ENCODE data around the gene CDH13. TPM values are rescaled to one million over a fixed set of nuclear protein-coding genes. Genes with fewer than 3 reads are reported as not detected.

Gene CDH13
- total and polyA plus RNA-seq, 8 donors, result 0.12 to 21.4 (median 1.7) TPM; not detected in 1

DNA sequence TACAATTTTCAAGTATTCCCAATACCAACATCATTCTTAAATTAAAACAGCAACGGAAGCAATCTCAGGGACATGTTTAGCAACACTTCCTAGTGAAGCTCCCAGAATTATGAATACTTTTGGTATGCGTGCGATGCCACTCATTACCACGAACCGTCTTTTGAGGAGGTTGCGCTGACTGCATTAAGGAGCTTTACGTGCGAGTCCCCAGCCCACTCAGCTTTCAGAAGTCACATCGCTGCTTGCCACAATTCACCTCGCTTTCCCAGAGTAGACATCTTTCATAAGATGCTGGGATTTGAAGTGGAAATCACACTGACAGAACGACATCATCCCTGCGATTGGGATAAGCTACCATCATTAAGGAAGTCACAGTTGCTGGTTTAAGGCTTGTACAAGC lies 739.5 kb downstream of the CDH13 start:
- intact Hi-C loops (cut with DNase I; ENCODE audit: low total_unique reads), result no loop called here
- Histone ChIP-seq H3K36me3 (no peaks in the 10 kb centered on the region), H3K27me3 (peaks cover 0 to 5% (median 0%) of the 10 kb centered on the region in 3 donors), H3K4me1 (no peaks in the 10 kb centered on the region), H3K27ac (no peak overlapping the region), H3K4me3 (no peak overlapping the region), H3K9me3 (no peaks in the 10 kb centered on the region)
- no peak for TF ChIP-seq EP300 (IDR thresholded peaks at IDR 0.05)
- no peak for TF ChIP-seq POLR2A (IDR thresholded peaks at IDR 0.05)
- TF ChIP-seq CTCF (IDR thresholded peaks at IDR 0.05), result no peak
- no peak for TF ChIP-seq POLR2AphosphoS5 (IDR thresholded peaks at IDR 0.05)
- WGBS, 5 donors, result 88 to 94% (median 91%) methylated on average over 12 of the region's 12 CpGs
- DNase-seq, result no peak

DNA sequence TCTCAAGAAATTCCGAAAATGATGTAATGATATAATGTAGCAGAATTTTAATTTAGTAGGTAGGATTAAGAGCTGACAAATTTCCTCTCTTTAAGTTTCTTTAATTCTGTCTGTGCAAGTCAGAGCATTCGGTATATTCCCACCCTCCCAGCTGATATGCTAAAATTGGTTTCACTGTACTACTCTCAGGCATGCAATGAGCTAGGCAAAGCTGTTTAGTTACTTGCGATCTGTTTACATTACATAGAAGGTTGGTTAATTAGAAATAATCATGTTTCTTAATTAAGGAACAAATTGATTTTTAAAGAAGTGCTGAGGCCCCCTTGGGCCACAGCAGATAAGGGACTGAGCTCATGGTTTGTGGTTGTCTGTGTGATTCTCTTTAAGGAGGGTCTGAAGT lies 748.2 kb downstream of the CDH13 start:
- WGBS, 5 donors, result 69 to 80% (median 76%) methylated on average over 3 of the region's 3 CpGs
- intact Hi-C loops (cut with DNase I; ENCODE audit: low total_unique reads), result no loop called here

DNA sequence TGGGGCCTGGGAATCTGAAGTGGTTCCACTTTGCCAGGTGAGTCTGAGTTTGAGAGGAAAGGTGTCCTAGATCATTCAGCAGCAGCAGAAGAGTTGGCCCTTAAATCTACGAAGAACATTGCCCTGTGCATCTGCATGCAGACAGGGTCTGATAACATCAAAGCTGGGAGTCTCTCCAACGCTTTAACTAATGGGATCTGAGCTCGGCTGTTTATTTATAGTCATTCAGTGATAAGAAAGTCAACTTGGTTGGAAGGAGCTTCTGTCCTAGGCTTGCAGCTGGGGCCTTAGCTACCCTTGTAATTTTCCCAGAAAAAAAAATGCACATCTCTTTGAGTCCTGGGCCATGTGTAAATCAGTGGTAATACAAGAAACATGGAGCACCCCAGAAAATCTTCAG lies 763.0 kb downstream of the CDH13 start:
- no peak for DNase-seq
- intact Hi-C loops (cut with DNase I; ENCODE audit: low total_unique reads), result no loop called here
- Histone ChIP-seq H3K4me3 (no peak overlapping the region), H3K27ac (no peak overlapping the region), H3K4me1 (no peaks in the 10 kb centered on the region), H3K36me3 (no peaks in the 10 kb centered on the region), H3K9me3 (peaks cover 0 to 3% (median 0%) of the 10 kb centered on the region in 4 donors), H3K27me3 (no peaks in the 10 kb centered on the region)
- TF ChIP-seq POLR2AphosphoS5 (IDR thresholded peaks at IDR 0.05) (no peak), CTCF (IDR thresholded peaks at IDR 0.05) (no peak), EP300 (IDR thresholded peaks at IDR 0.05) (no peak)
- WGBS, 5 donors, result 16 to 23% (median 17%) methylated on average over 3 of the region's 3 CpGs

More for the DNA sequence above, 748.2 kb downstream of the CDH13 start:
- Histone ChIP-seq H3K4me3 (no peak overlapping the region), H3K27me3 (no peaks in the 10 kb centered on the region), H3K9me3 (no peaks in the 10 kb centered on the region), H3K4me1 (no peaks in the 10 kb centered on the region), H3K36me3 (no peaks in the 10 kb centered on the region), H3K27ac (no peak overlapping the region)
- TF ChIP-seq CTCF (IDR thresholded peaks at IDR 0.05) (no peak), POLR2A (IDR thresholded peaks at IDR 0.05) (no peak), EP300 (IDR thresholded peaks at IDR 0.05) (no peak), POLR2AphosphoS5 (IDR thresholded peaks at IDR 0.05) (no peak)
- DNase-seq, result no peak

DNA sequence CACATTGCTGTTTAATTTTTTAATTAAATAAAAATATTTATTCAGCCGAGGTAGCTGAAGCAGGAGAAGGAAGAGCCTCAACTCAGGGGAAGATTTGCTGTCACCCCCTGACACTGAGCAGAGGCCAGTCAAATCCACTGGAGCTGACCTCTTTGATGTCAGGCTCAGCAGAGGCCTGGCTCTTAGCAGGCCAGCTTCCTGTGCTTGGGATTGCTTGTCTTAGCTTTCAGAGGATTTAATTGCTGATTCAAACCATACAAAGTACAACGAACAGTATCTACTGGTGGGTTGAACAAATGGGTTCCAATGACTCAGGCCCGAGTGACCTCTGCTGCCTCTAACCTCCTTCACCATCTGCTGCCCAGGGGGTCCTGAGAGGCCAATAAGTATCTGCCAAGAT lies 764.0 kb downstream of the CDH13 start:
- WGBS, 5 donors, result 42 to 52% (median 50%) methylated on average over 3 of the region's 3 CpGs

More for the DNA sequence above, 764.0 kb downstream of the CDH13 start:
- DNase-seq, result peak in 1 of 2 donors; percentile 9
- Histone ChIP-seq H3K4me1 (no peaks in the 10 kb centered on the region), H3K4me3 (no peak overlapping the region), H3K9me3 (peaks cover 0 to 3% (median 0%) of the 10 kb centered on the region in 4 donors), H3K27ac (no peak overlapping the region), H3K27me3 (no peaks in the 10 kb centered on the region), H3K36me3 (no peaks in the 10 kb centered on the region)
- intact Hi-C loops (cut with DNase I; ENCODE audit: low total_unique reads), result no loop called here
- TF ChIP-seq CTCF (IDR thresholded peaks at IDR 0.05) (no peak), POLR2A (IDR thresholded peaks at IDR 0.05) (no peak), EP300 (IDR thresholded peaks at IDR 0.05) (no peak), POLR2AphosphoS5 (IDR thresholded peaks at IDR 0.05) (no peak)
